Measurements from ENCODE around the gene UCK2.

- TF ChIP-seq, protein P1, sequence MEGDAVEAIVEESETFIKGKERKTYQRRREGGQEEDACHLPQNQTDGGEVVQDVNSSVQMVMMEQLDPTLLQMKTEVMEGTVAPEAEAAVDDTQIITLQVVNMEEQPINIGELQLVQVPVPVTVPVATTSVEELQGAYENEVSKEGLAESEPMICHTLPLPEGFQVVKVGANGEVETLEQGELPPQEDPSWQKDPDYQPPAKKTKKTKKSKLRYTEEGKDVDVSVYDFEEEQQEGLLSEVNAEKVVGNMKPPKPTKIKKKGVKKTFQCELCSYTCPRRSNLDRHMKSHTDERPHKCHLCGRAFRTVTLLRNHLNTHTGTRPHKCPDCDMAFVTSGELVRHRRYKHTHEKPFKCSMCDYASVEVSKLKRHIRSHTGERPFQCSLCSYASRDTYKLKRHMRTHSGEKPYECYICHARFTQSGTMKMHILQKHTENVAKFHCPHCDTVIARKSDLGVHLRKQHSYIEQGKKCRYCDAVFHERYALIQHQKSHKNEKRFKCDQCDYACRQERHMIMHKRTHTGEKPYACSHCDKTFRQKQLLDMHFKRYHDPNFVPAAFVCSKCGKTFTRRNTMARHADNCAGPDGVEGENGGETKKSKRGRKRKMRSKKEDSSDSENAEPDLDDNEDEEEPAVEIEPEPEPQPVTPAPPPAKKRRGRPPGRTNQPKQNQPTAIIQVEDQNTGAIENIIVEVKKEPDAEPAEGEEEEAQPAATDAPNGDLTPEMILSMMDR (IDR thresholded peaks at IDR 0.05) = no peak
- no peak for TF ChIP-seq POLR2A (IDR thresholded peaks at IDR 0.05)
Measured at GRCh38 chr1:165883056-165883455, 55.6 kb downstream of the UCK2 start.

All from heart left ventricle (tissue), 13 donors.